ENCODE measurements around the gene FRK.
"Not testable (repeated sequence)": the region's sequence is repeated elsewhere in the genome, so short reads cannot be mapped to it uniquely, and the experiment has no call there.

FRK gene

DNA sequence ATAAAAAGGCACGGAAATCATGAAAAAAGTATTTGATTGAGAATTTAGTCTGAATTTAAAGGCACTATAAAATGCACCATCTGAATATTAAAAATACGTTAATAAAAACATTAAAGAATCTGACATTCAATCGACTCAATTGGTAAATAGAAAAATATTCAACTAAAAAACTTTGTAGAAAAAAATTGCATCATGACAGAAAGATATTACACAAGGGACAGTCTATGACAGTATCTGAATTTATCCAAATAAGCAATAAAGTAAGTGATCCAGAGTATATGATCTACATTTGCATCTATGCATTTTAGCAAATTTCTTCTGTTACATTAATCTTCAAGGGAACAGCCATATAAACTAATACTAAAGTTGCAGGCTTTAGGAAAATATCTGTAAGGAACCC, 9.4 kb downstream of the FRK start:
- TF ChIP-seq, protein P1, sequence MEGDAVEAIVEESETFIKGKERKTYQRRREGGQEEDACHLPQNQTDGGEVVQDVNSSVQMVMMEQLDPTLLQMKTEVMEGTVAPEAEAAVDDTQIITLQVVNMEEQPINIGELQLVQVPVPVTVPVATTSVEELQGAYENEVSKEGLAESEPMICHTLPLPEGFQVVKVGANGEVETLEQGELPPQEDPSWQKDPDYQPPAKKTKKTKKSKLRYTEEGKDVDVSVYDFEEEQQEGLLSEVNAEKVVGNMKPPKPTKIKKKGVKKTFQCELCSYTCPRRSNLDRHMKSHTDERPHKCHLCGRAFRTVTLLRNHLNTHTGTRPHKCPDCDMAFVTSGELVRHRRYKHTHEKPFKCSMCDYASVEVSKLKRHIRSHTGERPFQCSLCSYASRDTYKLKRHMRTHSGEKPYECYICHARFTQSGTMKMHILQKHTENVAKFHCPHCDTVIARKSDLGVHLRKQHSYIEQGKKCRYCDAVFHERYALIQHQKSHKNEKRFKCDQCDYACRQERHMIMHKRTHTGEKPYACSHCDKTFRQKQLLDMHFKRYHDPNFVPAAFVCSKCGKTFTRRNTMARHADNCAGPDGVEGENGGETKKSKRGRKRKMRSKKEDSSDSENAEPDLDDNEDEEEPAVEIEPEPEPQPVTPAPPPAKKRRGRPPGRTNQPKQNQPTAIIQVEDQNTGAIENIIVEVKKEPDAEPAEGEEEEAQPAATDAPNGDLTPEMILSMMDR (IDR thresholded peaks at IDR 0.05; ENCODE audit: insufficient read depth, low read length, poor library complexity, severe bottlenecking), result no peak
- Histone ChIP-seq H3K36me3 (ENCODE audit: control insufficient read depth, insufficient read depth, low read length) (no peaks in the 10 kb centered on the region), H3K27me3 (replicated peaks; ENCODE audit: control insufficient read depth, insufficient read depth, low read length) (no peaks in the 10 kb centered on the region), H3K4me3 (replicated peaks; ENCODE audit: low read depth, low read length) (no peak overlapping the region)
- no peak for DNase-seq (ENCODE audit: extremely low read depth, insufficient read length)

DNA sequence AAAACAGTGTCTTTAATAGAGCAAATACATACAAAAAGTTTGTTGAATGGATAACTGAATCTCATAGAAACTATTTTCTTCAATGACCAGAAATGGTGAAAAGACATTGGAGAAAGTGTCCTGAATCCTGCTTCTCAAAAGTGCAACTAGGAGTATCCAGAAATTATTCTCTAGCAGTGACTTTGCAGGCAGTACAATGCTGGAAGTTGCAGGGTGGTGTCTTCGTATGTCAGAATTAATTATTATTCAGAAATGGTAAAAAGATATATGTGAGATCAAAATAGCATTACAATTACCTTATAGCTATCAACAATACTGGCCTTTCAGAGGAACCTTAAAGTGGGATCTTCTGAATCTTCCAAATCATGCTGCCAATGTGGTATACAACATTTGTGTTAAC, 10.0 kb downstream of the FRK start:
- Histone ChIP-seq H3K36me3 (ENCODE audit: control insufficient read depth, insufficient read depth, low read length) (no peaks in the 10 kb centered on the region), H3K27me3 (replicated peaks; ENCODE audit: control insufficient read depth, insufficient read depth, low read length) (no peaks in the 10 kb centered on the region), H3K4me3 (replicated peaks; ENCODE audit: low read depth, low read length) (no peak overlapping the region)
- no peak for DNase-seq (ENCODE audit: extremely low read depth, insufficient read length)
- TF ChIP-seq, protein P1 (IDR thresholded peaks at IDR 0.05; ENCODE audit: insufficient read depth, low read length, poor library complexity, severe bottlenecking), result no peak

DNA sequence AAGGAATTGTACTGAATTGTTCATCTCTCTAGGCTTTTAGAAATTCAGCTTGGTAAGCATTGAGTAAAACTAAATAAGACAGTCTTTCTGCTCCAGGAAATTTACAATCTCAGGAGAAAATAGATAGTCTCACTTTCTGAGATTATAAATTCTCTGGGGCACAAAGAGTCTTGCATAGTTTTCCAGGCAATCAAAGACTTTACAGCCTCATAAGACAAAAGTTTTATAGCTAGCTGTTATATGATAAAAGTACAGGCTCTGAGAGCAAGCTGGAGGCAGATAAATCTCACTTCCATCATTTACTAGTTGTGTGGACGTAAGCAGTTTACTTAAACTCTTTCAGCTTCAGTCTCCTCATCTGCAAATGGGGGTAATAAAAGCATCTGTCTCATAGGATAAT, 11.4 kb downstream of the FRK start:
- no peaks in the 10 kb centered on the region for H3K36me3 ChIP-seq (ENCODE audit: control insufficient read depth, insufficient read depth, low read length)
- H3K4me3 ChIP-seq (replicated peaks; ENCODE audit: low read depth, low read length), result no peak overlapping the region
- no peaks in the 10 kb centered on the region for H3K27me3 ChIP-seq (replicated peaks; ENCODE audit: control insufficient read depth, insufficient read depth, low read length)
- TF ChIP-seq, protein P1 (IDR thresholded peaks at IDR 0.05; ENCODE audit: insufficient read depth, low read length, poor library complexity, severe bottlenecking), result no peak
- DNase-seq (ENCODE audit: extremely low read depth, insufficient read length), result no peak

DNA sequence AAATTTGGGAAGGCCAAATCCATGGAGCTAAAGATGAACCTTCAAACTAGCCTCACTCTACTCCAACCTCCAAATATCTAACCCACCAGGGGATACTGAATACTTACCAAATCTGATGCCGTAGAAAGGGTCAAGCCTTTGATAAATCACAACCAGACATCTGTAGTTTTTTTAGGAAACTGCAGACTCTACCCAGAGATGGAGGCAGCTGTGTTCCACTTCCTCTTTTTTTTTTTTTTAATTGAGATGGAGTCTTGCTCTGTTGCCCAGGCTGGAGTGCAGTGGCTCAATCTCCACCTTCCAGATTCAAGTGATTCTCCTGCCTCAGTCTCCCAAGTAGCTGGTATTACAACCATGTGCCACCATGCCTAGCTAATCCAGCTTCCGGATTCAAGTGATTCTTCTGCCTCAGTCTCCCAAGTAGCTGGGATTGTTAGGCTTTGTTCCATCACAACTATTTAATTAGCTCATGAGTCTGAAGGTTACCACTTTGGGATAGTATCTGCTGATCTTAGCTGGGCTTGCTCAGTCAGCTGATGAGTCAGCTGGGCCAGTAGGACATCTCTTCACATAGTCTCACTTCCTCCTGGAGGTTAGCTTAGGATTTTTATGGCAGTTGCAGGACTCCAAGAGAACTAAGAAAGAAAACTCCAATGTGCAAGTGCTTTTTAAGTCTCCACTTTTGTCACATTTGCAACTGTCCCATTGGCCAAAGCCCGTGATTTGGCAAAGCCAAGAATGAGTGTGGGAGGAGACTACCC, 13.3 kb downstream of the FRK start:
- no peak for DNase-seq (ENCODE audit: extremely low read depth, insufficient read length)
- Histone ChIP-seq H3K36me3 (ENCODE audit: control insufficient read depth, insufficient read depth, low read length) (no peaks in the 10 kb centered on the region), H3K4me3 (replicated peaks; ENCODE audit: low read depth, low read length) (no peak overlapping the region), H3K27me3 (replicated peaks; ENCODE audit: control insufficient read depth, insufficient read depth, low read length) (no peaks in the 10 kb centered on the region)
- TF ChIP-seq, protein P1 (IDR thresholded peaks at IDR 0.05; ENCODE audit: insufficient read depth, low read length, poor library complexity, severe bottlenecking), result no peak

DNA sequence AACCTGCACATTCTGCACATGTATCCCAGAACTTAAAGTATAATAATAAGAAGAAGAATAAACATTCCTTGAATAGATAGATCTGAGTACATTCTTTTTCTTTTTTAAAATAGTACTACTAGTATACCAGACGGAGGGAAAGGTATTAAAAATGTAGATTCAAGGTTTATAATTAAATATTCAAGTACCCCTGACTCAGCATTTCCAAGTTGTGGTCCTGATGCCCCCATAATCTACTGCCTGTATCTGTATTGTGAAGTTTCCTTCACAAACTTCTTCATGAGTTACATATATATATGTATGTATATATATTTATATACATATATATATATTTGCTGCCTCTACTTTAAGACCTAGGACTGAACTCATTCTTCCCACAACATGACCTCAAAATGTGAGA, 14.0 kb downstream of the FRK start:
- H3K4me3 ChIP-seq (replicated peaks; ENCODE audit: low read depth, low read length), result no peak overlapping the region
- TF ChIP-seq, protein P1 (IDR thresholded peaks at IDR 0.05; ENCODE audit: insufficient read depth, low read length, poor library complexity, severe bottlenecking), result no peak
- no peak for DNase-seq (ENCODE audit: extremely low read depth, insufficient read length)
- no peaks in the 10 kb centered on the region for H3K36me3 ChIP-seq (ENCODE audit: control insufficient read depth, insufficient read depth, low read length)
- H3K27me3 ChIP-seq (replicated peaks; ENCODE audit: control insufficient read depth, insufficient read depth, low read length), result no peaks in the 10 kb centered on the region

DNA sequence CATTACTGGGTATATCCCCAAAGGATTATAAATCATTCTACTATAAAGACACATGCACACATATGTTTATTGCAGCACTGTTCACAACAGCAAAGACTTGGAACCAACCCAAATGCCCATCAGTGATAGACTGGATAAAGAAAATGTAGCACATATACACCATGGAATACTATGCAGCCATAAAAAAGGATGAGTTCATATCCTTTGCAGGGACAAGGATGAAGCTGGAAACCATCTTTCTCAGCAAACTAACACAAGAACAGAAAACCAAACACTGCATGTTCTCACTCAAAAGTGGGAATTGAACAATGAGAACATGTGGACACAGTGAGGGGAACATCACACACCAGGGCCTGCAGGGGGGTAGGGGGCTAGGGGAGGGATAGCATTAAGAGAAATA, 14.4 kb downstream of the FRK start:
- DNase-seq (ENCODE audit: extremely low read depth, insufficient read length); H3K36me3 ChIP-seq (ENCODE audit: control insufficient read depth, insufficient read depth, low read length); H3K27me3 ChIP-seq (replicated peaks; ENCODE audit: control insufficient read depth, insufficient read depth, low read length); H3K4me3 ChIP-seq (replicated peaks; ENCODE audit: low read depth, low read length): not testable (repeated sequence)

Data from GM06990 (cell line).